Kidney capillary endothelial cell (primary cell): Measurements from ENCODE around the gene AKT1S1.
A peak's percentile ranks its signal among the peaks of the same experiment; 100 is the strongest.
"Not testable (repeated sequence)": the region's sequence is repeated elsewhere in the genome, so short reads cannot be mapped to it uniquely, and the experiment has no call there.

ENCODE experiments used
- DNase-seq: peaks from one replicate; pipeline ENCODE4 v3.0.0-alpha.2; 2018; ENCODE audit warnings: low spot score

Gene AKT1S1

DNA sequence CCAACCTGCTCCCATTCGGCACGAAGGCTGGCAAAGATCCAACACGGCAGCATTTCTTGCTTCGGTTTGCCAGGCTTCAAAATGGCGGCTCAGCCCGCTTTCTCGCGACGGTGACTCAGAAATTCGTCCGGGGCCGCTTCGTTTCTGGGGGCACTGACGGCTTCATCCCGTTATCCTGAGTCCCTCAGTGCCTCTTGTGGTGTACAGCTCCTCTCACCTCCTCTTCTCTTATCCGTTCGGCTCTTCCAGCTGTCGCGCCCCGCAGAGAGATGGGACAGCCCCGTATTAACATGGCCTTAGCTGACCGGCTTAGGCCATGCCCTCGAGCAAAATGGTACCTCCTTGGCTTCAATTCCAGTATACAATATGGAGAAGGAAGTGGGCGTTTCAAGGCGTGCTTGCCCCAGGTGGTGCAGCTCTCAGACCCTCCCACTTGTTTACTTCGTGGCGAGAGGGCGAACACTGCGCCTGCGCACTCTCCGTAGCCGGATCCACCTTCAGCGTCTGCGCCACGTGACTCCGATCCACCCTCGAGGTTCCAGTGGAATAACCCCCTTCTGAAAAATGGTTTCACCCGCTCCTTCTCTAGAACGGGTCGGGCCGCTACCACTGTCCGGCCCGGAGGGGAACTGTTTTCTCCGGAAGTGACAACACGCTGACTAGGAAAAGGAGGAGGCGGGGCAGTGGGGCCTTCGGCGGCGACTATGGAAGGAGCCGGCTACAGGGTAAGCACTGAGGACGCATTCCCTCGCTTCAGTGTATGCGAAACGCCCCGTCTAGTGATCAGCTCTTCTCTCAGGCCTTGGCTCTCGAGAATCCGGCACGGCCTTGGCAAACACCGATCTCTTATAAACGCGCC lies at the start of gene AKT1S1, which contains the start of gene TBC1D17:
TSS of gene AKT1S1 (minus strand) at position 336 of the 859 bp plus-strand sequence. CDS start 4,060 bp downstream, outside the sequence.
TSS of gene TBC1D17 (plus strand) at position 683 of the 859 bp plus-strand sequence. CDS start at position 705, 22 bp downstream.
- peak; percentile 99 for DNase-seq

DNA sequence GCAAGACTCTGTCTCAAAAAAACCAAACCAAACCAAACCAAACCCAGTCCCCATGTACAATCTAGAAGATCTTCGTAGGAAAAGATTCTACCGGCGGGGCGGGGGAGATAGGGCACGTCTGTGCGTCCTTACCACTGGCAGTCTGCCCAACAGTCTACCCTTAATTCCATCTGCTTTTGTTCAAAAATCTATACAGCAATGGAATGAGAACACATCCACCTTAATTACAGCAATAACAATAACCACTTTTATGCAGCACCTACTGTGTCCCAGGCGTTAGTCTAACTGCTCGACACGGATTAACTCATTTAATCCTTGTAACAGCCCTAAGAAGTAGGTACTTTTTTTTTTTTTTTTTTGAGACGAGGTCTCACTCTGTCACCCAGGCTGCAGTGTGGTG lies 49.4 kb upstream of the AKT1S1 start:
- no peak for DNase-seq

DNA sequence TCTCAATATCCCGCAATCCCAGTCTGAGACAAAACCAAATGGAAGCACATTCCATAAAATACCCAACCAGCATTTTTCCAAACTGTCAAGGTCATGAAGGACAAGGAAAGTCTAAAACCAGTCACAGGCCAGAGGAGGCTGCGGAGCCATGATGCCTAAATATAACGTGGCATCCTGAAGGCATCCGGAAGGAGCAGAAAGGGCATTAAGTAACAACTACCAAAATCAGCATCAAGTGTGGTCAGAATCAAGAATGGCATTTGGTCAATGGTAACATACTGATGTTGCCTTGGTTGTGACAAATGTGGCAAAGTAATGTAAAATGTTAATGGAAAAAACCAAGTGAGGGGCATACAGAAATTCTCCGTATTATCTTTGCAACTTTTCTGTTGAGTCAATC lies 48.3 kb upstream of the AKT1S1 start:
- no peak for DNase-seq

DNA sequence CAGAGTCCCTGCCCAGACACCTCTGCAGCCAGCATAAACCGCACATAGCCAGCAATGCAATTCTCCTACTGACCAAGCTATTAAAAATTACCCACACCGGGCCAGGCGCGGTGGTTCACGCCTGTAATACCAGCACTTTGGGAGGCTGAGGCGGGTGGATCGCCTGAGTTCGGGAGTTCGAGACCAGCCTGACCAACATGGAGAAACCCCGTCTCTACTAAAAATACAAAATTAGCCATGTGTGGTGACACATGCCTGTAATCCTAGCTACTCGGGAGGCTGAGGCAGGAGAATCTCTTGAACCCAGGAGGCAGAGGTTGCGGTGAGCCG lies 47.7 kb upstream of the AKT1S1 start:
- not testable (repeated sequence) for DNase-seq

DNA sequence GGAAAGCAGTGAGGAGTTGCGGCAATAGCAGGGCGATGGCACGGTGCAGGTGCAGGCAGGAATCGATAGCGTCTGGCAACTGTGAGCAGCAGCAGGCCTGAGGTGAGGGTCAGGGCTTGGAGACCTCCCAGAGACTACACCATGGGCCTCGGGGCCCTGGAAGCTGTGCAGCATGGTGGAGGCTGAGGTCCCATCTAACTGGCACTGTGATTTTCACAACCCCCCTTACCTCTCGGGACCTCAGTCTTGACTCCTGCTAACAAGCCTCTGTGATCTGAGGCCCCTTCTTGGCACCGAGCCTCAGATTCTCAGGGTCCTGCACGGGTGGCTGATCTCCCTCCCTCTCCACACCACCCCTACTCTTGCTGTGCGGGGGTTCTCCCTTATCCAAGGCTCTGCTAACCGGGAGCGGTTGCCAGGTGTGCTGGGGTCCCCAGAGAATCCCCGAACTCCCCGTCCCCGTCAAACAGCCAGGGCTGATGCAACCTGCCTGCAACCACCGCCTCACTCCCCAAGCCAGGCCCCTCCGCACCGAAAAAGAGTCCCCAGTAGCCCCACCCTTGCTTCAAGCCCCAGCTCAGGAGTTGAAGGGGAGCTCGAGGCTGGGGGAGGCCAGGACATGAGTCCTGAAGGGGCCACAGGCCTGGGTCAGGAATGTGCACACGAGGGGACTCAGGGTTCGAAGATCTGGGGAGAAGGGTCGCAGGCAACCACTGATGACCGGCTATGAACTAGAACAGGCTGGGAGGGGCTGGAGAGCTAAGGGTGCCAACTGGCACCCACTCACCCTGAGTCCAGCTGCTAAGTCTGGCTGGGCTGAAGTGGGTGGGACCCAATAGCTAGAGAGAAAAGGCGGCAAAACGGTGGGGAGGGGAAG lies 47.1 kb upstream of the AKT1S1 start:
- DNase-seq, result no peak

DNA sequence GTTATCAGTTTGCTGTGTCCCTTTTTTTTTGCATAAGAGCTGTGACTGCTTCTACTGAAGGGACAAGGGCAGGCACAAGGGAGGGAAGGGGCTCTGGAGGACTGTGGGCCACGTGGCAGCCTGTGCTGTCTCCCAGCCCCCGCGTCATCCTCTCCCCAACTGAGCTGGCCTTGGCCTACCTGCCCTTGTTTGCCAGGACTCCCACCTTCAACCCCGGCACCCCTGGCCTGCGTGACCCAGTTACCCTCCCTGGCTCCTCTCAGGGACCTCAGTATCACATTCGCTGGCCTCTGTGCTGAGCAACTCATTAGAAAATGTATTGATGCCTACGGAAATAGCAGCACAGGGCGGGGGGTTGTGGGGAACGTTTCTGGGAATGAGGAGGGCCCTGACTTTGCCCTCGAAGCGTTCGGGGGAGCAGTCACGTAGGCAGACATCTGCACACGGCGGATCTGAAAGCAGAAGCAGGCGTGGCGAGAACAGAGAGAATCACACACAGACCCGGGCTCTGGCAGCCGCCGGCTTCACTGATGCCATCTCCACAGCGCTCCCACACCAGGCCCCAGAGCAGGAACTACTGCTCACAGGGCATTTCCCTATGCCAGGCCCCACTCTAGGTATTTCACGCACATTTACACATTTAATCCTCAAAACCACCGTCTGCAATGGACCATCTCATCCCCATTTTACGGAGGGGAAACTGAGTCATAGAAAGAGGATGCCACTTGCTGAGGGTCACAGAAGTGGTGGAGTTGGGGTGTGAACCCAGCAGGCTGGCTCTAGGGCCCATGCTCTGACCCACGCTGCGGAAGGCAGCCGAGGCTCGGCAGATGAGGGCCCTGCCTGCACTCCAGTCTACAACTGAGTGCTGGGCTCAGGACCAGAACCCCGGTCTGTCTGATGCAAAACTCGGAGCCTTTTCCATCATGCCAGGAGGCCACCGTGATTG lies 46.2 kb upstream of the AKT1S1 start:
- DNase-seq, result no peak

DNA sequence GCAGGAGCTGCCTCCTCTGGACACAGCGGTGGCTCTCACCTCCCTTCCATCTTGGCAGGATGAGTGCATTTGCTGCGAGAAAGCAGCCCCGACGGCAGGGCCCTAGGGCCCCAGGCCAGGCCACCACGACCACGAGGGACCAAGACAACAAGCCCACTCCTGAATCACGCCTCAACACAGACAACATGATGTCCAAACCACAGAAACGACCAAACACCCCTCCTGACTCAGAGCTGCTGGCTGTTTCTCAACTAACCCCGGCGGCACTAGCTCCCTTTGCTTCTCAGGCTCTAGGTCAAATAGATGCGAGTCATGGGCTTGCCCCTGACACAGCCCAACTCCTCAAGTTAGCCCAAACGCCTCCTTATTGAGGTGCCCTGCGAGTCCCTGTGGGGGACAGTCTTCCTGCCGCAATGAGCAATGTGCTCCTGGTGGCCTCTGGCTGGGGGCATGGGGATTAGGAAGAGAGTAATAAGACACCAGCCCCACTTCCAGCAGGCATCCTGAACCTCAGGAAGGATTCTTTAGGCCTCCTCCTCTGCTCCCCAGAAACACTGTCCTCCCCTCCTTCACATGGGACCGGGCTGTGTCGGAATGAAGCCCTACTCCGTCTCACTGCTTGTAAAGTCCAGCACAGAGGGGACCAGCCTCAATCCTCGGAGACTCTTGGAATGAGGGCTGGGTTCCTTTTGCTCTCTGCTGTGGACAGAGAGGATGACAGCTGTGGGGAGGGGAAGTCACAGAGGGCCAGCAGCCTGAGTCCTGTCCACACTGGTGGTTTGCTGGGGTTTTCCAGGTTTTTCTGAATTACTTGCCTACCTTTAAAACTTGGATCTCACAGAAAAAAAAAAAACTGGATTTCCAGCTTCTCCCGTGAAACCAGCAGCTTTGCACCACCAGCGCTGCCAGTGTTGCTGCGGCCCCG lies 45.0 kb upstream of the AKT1S1 start:
- DNase-seq, result no peak

DNA sequence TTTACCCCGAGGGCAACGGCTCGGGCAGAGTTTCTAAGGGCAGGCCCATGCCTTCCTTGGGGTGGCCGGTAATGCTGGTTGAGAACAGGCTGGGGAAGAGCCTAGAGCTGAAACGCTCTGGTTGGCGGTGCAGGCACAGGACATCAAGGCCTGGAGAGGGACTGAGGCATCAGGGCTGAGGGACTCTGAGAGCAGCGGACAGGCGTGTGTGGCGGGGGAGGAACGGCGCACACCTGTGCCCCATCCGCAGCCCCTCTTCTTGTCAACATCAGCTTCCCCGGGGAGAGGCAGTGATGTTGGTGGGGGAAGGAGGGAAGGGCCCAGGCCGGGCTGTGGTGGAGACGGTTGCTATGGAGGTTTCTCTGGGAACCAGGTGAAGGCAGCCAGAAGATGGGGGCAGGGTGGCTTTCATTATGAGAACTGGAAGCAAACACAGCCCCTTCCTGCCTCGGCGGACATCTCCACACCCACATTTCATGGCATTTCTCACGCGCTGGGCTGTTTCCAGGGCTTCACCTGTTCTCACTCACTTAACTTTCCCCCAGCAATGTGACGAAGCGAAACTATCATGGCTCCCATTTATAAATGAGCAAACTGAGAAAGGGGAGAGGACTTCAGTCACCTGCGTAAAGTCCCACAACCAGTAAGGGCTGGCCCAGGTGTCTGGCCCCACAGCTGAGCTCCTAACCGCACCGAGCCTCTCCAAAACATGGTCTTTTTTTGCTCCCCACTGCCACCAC lies 43.6 kb upstream of the AKT1S1 start:
- DNase-seq, result no peak

DNA sequence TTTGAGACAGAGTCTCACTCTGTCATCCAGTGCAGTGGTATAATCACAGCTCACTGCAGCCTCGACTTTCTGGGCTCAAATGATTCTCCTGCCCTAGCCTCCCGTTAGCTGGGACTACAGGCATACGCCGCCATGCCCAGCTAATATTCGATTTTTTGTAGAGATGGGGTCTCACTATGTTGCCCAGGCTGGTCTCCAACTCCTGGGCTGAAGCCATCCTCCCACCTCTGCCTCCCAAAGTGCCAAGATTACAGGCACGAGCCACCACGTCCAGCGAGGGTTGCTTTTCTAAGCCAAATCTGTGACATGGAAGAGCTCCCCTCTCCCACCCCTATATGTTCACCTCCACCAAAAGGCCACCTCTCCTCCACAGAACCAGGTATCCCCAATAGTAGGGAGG lies 40.9 kb upstream of the AKT1S1 start:
- DNase-seq, result no peak

DNA sequence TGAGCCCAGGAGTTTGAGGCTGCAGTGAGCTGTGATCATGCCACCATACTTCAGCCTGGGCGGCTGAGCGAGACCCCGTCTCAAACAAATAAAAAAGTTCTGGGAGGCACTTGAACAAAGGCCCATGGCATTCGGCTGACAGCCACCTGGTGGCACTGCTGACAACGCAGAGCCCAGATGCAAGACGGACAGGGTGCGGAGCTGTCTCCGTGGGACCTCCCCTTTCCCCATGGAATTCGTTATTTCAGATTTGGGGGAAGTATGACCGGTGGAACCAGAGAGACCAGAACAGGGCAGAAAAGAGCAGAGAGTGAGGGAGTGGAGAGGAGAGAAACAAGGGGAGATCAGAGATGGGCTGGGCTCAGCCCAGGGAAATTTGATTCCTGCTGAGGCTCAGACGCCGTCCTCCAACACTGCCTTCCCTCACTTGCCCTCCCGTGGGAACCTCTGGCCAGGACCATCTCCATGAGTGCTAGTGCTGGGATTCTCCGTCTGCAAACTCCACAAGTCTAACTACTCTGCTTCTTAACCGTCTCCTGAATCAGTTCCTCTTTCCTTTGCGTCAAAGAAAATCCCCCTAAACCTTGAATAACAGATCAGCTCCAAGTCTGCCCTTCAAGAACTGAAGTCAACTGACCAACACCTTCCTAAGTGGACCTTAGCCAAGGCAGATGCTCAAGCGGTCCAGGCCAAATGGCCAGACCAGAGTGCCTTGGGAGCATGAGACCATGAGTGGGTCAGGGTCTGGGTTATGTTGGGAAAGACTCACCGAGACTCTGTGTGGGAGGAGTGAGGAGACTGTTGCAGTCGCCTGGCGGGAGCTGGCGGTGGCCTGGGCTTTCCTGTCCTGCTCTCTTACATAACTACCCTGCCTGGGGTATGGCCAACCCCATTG lies 39.9 kb upstream of the AKT1S1 start:
- DNase-seq, result no peak

DNA sequence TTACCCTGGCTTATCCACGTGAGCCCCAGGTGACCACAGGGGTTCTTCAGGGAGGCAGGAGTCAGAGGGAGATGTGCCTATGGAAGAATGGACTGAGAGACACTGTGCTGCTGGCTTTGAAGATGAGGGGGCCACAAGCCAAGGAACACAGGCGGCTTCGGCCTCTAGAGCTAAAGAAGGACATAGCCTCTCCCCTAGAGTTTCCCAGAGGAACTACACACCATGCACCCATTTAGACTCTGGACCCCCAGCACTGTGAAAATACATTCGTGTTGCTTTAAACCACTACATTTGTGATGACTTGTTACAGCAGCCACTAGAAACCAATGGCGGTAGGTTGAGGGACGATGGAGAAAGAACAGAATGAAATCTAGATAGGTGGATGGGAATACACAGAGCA lies 38.1 kb upstream of the AKT1S1 start:
- no peak for DNase-seq

DNA sequence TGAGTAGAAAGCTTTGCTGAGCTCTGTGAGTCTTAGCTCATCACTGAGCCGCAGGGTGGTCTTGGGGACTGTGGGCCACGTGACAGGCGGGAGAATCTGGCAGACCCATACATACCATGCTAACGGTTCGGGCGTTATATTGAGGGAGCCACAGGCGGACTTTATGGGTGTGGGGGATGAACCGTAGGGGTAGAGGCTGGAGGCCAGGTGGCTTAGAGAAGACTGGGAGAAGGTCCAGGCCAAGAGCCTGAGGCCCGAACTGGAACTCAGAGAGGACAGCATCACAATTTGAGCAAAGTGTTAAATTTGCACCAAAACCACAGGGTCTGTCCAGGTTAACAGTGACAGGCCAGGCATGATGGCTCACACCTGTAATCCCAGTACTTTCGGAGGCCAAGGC lies 36.6 kb upstream of the AKT1S1 start:
- no peak for DNase-seq

DNA sequence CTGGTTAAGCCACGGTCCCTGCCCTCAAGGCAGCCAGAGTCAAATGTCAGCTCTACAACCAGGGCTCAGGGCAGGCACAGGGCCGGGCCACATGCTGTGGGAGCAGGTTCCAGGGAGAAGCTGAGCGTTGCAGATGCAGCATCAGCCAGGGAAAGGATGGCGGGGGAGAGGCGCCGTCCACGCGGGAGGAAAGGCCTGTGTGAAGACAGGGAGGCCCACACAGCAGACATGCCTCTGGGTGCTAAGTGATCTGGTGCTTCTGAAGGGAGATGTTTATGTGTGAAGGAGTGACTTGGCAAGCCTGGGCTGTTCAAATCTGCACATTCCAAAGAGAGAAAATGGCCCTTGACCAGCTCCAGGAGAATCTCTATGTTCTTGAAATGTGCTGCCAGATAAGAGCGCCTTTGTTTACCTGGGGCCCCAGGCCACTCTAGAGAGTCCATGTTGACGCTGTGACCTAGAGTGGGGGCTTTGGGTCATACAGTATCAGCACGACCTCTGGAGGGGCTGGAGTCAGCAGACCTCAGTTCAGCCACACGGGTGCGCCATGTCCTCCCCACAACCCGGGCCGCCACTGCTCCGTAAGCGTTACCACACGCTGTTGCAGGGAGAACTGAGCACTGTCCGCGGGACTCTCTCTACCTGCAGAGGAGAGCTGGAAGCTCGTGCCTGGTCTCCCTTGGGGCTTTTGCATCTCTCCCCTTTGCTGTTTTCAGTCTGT lies 36.0 kb upstream of the AKT1S1 start:
- DNase-seq, result no peak

DNA sequence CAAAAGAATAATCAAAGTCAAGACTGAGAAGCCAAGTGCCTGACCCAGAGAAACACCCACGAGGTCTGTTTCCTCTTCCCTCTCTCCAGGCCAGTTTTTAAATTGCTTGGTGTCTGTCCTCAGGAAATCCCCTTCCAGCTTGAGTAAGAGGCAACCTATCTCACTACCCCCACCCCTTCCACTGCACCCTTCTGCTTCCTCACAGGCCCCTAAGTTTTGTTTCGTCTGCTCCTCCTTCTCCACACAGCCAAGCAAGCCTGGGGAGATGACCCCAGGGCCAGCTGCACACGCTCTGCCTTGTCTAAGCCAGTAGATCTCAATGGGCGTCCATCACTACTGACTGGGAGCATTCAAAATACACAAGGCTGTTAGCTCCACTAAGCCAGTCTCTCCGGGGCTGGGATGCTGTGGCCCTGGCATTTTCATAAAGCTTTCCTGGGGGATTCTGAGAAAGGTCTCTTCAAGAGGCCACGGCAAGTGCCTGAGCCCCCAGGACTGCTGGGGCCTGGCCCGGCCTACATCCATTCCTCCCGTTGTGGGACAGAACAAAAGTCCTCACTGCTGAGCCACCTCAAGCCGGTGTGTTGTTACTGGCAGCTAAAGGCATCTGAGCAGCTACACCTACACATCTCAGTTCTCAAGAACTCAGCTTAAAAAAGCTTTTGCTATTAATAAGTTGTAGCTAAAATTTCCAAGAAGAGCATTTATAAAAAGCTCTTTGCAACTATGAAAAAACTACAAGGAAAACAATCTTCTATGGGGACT lies 34.4 kb upstream of the AKT1S1 start:
- no peak for DNase-seq

DNA sequence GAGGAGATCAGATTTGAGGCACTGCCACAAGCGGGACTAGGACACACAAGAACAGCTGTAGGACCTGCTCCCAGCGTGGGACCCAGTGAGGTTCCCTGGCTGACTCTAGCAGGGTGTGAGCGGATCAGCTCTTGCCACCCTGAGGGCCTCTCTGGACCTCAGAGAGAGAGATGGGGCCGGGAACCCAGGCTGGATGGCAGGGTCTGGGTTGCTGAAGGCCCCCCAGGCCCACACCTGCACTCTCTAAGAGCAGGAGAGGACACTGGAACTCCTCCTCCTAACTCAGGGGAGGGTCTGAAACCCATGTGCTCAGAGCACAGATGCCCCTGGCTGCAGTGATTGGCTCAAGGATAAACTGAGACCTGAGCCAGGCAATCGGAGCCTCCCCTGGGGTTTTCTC lies 33.0 kb upstream of the AKT1S1 start:
- no peak for DNase-seq

DNA sequence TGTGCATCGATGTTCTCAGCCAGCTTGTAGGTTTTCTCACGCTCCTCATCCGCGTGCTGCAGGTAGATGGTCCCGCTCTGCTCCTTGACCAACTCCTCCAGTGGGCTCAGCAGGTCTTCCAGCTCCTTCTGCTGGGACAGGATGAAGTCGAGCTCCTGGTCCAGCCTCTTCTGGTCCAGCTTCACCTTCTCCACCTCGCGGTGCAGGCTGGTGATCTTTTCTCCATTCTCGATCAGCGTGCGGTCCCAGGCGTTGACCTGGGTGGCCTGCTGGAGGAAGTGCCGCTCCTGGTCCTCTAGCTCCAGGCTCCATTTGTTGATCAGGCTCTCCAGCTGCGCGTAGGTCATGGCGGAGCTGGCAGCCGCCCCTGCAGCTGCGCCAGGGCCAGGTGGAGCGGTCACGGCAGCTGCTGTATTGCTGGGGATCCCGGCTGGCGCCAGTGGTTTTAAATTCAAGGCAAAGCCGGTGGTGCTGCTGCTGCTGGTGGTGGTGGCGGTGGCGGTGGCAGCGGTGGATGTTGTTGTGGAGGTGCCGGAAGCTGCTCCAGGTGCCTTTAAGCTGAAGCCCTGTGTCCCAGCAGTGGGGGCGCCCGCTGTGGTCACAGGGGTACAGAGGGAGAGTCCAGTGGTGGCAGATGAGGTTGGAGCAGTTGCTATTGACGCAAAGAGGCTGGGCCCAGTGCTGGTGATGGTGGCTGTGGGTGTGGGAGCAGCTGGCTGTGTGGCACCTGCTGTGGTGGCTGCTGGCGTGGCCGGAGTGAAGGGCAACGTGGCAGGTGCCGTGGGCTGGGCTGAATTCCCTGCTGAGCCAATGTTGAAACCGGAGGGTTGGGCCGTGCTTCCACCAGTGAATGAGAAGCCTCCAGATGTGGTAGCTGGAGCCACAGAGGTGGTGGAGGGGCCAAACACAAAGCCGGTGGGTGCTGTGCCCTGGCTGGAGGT lies 31.6 kb upstream of the AKT1S1 start:
- DNase-seq, result no peak
